GM19324 (cell line): Measurements from ENCODE around the gene EIF4EBP2.

ENCODE experiments used
- ATAC-seq: cut with Tn5 transposase; IDR thresholded peaks from one replicate; pipeline ENCODE4 v1.9.1; 2021; ENCODE audit warnings: mild to moderate bottlenecking, moderate library complexity; ENCODE audit not compliant: unreplicated experiment, low FRiP score

The EIF4EBP2 gene, protein sequence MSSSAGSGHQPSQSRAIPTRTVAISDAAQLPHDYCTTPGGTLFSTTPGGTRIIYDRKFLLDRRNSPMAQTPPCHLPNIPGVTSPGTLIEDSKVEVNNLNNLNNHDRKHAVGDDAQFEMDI

GRCh38 chr10:70404036-70404786, at the start of gene EIF4EBP2:
Gene EIF4EBP2 (plus strand): TSS chr10:70404145. CDS start chr10:70404402, 257 bp downstream.
- ATAC-seq, result peak; percentile 85

DNA sequence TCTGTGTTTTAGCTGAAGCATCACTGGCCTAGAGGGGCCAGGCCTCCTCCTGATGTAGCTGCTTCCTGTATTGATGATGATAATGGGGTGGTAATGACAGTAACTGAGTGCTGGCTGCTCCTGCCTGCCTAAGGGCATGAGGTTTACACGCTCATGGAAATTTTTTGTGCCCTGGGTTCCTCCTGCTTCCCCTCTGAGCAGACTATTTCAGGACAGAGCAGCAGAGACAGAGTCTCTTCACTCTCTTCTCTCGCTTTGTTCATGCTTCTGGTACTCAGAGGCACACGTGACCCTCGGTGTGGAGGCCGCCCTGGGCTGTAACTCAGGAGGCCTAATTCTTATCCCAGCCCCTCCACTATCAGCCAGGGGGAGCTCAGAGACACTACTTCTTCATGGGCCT, 49.4 kb upstream of the EIF4EBP2 start:
- ATAC-seq, result no peak

GRCh38 chr10:70355051-70356021, 48.6 kb upstream of the EIF4EBP2 start:
- ATAC-seq, result no peak

- ATAC-seq, result no peak
Measured at GRCh38 chr10:70357565-70357964, 46.4 kb upstream of the EIF4EBP2 start.

GRCh38 chr10:70358446-70358845, 45.5 kb upstream of the EIF4EBP2 start:
- no peak for ATAC-seq

GRCh38 chr10:70359017-70359550, 44.9 kb upstream of the EIF4EBP2 start:
- no peak for ATAC-seq

DNA sequence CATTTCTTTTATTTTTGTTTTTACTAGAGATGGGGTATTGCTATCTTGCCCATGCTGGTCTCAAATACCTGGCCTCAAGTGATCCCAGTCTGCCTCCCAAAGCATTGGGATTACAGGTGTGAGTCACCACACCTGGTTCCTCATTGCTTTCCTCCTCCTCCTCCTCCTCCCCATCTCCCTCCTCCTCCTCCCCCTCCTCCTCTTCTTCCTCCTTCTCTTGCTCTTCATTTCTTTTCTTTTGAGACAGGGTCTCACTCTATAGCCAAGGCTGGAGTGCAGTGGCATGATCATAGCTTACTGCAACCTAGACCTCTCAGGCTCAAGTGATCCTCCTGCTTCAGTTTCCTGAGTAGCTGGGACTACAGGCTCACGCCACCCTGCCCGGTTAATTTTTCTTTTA, 43.7 kb upstream of the EIF4EBP2 start:
- no peak for ATAC-seq

- no peak for ATAC-seq
Measured at GRCh38 chr10:70362328-70362727, 41.6 kb upstream of the EIF4EBP2 start.

DNA sequence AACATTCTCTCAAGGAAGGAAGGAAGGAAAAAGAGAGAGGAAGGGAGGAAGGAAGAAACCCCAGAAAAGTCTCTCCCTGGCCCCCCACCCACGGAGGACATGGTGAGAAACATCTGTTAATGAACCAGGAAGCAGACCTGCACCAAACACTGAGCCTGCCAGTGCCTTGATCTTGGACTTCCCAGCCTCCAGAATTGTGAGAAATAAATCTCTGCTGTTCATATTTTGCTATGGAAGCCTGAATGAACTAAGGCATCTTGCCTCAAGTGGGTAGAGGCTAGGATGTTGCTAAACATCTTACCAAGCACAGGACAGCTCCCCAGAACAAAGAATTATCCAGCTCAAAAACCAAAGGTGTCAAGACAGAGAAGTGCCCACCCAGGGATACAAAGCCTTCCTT, 40.7 kb upstream of the EIF4EBP2 start:
- no peak for ATAC-seq

DNA sequence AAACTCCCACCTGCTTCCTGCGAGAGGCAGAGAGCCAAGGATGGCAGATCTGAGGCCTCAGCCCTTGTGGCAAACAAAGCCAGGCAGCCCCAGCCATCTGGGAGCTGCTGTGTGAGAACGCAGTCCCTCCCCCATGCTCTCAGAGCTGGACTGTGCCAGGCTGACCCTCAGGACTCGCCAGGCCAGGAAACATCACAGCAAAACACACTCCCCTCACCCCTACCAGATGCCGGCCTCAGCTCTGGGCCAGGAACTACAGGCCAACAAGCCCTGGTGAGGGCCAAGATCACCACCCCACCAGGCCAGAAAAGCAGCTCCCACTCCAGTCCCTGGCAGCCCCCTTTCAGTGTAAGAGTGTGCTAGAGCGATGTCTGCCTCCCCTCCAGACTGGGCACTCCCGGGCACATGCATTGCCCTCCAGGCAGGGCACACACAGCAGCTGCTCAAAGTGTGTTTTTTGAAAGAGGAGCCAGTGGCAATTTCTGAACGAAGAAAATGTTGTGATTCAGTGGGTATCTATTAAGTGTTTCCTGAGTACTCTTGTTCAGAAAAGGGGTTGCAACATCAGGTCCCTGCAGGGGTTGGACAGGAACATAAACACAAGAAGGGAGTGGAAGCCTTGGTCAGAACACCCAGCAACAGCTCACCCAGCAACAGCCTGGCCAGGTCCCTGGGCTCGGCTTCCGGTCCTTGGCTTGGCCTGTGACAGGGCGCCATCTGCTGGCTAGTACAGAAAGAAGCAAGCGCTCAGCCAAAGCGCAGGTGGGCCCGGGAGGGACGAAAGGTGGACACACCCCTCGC, 39.8 kb upstream of the EIF4EBP2 start:
- peak; percentile 83 for ATAC-seq

DNA sequence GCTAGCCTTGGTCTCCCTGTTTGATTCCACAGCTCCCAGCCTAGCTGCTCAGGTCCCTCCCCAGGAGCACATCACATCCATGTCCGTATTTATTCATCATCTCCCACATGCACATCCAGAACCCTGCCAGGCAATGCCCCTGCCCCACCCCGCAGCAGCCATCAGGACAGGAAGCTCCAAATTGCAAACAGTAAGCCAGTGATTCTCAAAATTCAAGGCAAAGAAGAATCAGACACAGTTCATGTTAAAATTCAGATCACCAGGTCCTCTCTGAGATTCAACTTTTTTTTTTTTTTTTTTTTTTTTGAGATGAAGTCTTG, 39.2 kb upstream of the EIF4EBP2 start:
- peak; percentile 21 for ATAC-seq

GRCh38 chr10:70367195-70367796, 36.6 kb upstream of the EIF4EBP2 start:
- ATAC-seq, result no peak

DNA sequence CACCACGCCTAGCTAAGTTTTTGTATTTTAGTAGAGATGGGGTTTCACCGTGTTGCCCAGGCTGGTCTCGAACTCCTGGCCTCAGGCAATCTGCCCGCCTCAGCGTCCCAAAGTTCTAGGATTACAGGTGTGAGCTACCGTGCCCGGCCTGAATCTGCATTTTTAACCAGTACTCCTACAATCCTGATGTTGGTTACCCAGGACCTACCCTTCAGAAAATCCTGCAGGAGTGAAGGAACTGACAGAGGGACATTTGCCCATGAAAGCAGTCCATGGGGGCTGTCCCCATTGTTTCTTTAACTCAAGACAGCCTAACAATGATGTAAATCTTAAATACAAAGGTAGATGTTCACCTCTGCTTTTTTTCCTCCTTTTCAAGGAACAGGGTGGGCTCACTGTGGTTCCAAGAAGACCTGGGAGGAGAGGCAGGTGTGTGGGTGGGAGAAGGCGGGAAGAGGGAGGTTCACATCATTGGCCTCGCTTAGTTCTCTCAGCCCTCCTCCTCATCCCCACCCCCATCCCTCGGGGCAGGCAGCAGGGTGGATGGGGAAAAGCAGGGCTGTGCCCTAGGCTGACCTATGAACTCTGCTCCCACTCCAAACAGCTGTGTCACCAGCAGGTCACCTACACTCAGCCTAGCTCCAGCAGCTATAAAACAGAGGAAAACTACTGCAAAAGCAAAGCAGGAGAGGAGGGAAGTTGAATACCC, 35.0 kb upstream of the EIF4EBP2 start:
- ATAC-seq, result no peak

DNA sequence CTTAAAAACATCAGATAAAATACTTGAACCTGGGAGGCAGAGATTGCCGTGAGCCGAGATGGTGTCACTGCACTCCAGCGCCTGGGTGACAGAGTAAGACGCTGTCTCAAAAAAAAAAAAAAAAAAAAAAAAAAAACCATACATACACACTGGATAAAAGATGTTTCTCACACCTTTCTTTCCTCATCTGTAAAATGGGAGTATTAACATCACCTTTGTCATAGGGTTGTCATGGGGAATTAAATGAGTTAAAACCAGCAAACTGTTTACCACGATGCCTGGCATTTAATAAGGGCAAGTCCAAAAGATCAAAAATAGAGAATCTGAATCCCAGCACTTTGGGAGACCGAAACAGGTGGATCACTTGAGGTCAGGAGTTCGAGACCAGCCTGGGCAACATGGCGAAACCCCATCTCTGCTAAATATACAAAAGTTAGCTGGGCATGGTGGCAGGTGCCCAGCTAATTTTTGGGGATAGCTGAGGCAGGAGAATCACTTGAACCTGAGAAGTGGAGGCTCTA, 34.4 kb upstream of the EIF4EBP2 start:
- no peak for ATAC-seq

- no peak for ATAC-seq
Measured at GRCh38 chr10:70370766-70371165, 33.2 kb upstream of the EIF4EBP2 start.

- no peak for ATAC-seq
Measured at GRCh38 chr10:70371846-70372245, 32.1 kb upstream of the EIF4EBP2 start.

DNA sequence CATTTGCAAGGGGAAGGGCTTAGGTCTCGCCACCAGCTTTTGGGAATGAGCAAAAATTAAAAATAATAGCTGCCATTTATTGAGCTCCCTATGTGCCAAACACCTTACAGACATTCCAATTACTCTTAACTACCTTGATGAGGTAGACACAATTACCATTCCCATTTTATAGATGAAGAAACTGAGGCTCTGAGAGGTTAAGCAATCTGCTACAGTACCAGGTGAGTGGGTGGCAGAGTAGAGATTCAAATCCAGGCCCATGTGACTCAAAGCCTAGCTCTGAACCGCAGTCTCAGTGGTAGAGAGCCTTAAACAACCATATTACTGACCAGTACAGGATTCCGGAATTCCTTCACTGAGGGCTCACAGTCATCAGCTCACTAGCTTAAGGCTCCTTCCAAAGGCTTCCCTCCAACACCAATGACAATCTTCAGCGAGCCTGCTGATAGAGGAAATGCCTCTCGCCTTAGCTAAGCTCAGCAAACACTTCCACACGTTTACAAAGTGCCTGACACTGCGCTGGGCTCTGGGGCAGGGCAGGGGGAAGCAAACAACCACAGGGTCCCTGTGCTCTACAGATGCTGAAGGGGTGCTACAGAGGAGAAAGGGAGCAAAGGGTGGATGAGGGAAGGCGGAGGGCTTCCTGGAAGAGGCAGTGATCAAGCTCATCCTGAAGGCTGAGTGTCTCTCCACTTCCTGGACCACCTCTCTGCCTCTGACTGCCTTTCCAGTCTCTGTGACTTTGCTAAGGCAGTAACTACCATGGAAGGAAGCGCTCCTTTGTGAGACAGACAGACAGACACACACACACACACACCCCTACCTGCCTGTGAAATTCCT, 28.9 kb upstream of the EIF4EBP2 start:
- no peak for ATAC-seq
